GM10266 (cell line): Measurements from ENCODE around the gene SLC16A12.
"Not testable (repeated sequence)": the region's sequence is repeated elsewhere in the genome, so short reads cannot be mapped to it uniquely, and the experiment has no call there.

Experiments used
- DNase-seq: peaks from one replicate; pipeline ENCODE4 v3.0.0; 2012; ENCODE audit errors: extremely low spot score
- CTCF ChIP-seq: IDR thresholded peaks from 2 replicates; pipeline ENCODE4 v1.5.1; 2012; ENCODE audit warnings: mild to moderate bottlenecking, low read depth; ENCODE audit not compliant: control insufficient read depth, insufficient read depth; ENCODE audit errors: missing control alignments

The SLC16A12 gene

GRCh38 chr10:89458291-89458690 lies 77.1 kb downstream of the SLC16A12 start:
- DNase-seq = no peak
- no peak for TF ChIP-seq CTCF

- no peak for TF ChIP-seq CTCF
- no peak for DNase-seq
These were observed 80.6 kb downstream of the SLC16A12 start for GRCh38 chr10:89454561-89455347.

- no peak for TF ChIP-seq CTCF
- no peak for DNase-seq
These were observed 83.2 kb downstream of the SLC16A12 start for GRCh38 chr10:89452193-89452592.

GRCh38 chr10:89450901-89451300 lies 84.5 kb downstream of the SLC16A12 start:
- DNase-seq = no peak
- TF ChIP-seq CTCF = no peak

GRCh38 chr10:89444819-89445218 lies 90.6 kb downstream of the SLC16A12 start:
- not testable (repeated sequence) for DNase-seq

- no peak for TF ChIP-seq CTCF
- DNase-seq = no peak
These were observed 93.1 kb downstream of the SLC16A12 start for GRCh38 chr10:89442289-89442688.

- DNase-seq = no peak
- TF ChIP-seq CTCF = no peak
These were observed 95.0 kb downstream of the SLC16A12 start for GRCh38 chr10:89440226-89441009.
